HG02678 (cell line): ENCODE data around the gene ATL2.
"Not testable (repeated sequence)": the region's sequence is repeated elsewhere in the genome, so short reads cannot be mapped to it uniquely, and the experiment has no call there.

Experiments
- ATAC-seq: cut with Tn5 transposase; IDR thresholded peaks from one replicate; pipeline ENCODE4 v1.9.1; 2021; ENCODE audit warnings: mild to moderate bottlenecking, moderate library complexity; ENCODE audit not compliant: unreplicated experiment

The ATL2 gene

DNA sequence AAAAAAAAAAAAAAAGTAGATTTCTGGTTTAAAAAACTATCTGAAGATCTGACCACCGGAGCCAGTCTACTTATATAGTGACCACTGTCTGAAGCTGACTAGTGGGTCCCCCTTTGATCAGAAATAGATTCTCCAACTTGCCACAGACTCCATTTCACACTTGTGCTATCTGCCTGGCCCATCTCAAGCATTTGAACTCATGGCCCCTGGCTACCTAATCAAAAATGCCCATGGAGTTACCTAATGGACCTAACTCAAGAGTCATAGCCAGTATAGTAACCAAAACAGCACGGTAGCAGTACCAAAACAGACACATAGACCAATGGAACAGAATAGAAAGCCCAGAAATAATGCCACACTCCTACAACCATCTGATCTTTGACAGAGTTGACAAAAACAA lies 17.0 kb upstream of the ATL2 start:
- no peak for ATAC-seq

DNA sequence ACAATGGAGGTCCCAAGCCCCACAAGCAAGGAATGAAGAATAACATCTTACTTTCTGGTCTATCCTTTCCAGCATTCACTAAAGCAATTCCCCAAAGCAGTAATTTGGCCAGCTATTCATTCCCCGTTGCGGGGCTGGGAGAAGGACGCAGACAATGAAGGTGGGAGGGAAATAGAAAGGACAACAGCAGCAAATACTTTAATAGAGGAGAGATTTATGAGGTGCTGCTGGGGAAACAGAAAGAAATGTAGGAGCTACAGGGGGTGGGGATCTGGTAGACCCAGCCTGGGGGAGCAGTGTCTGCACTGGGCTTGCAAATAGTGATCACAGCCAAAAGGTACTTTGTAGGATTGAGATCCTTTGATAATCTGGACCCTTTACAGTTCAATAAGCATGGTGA lies 13.9 kb upstream of the ATL2 start:
- no peak for ATAC-seq

DNA sequence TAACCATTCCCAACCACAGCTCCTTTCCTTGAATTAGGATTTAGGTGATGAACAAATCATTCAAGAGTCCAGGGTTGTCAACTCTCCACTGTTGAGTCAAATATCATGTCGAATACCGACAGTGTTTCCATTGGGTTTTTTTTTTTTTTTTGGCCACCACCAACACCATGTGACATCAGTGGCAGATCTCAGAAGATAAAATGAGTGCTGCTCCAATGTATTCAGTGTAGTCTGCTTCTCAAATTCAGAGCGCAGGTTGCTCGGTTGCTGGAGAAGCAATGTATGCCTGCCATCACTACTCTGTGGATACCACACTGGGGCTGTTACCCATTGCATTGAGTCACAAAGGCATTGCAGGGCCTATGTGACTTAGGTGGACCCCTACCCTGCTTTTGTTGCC lies 10.8 kb upstream of the ATL2 start:
- no peak for ATAC-seq

DNA sequence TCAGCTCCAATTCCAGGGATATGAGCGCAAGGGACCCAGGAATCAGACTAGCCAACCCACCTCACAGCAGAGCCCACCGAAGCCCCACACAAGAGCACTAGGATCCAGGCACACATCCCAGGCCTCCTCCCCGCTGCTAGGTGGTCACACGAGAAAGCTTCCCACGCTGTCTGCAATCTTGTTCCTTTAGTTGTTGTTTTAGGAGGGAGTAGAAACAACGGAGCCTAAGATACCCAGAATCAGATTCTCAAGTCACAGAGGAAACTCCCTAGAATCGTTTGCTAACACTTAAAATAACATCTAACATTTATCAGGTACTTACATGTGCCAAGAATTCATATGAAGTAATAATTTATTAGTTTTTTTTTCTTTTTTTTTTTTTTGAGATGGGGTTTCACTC lies 9.7 kb upstream of the ATL2 start:
- no peak for ATAC-seq

DNA sequence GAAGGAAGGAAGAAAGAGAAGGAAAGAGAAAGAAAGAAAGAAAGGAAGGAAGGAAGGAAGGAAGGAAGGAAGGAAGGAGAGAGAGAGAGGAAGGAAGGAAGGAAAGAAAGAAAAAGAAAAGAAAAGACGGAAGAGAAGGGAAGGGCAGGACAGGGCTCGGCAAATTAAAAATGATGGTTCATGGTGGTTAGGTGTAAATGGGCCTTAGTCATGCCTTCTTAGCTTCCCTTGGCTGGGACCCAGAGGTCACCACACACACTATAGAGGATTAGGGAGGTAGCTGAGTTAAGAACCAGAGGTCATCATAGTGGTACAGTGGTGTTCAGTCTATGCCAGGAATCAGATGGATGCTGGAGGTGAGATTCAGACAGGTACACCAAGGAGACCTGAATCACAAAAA lies 9.3 kb upstream of the ATL2 start:
- ATAC-seq = no peak

DNA sequence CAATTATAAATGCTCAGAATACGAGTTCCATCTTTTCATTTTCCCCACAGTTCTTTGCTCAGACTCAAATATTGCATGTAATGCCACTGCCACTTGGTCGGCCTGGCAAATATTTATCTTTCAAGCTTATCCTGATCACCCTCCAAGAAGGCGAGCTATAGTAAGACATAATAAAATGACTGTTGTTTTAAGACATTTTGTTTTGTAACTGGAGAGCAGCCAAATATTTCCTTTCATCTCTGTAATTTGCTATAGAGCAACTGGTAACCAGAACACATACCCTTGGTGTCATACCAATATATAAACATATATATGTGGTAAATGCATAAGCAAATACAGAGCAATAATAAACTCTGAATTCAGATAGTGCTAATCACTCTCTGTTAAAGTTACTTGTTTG lies 7.3 kb upstream of the ATL2 start:
- no peak for ATAC-seq

DNA sequence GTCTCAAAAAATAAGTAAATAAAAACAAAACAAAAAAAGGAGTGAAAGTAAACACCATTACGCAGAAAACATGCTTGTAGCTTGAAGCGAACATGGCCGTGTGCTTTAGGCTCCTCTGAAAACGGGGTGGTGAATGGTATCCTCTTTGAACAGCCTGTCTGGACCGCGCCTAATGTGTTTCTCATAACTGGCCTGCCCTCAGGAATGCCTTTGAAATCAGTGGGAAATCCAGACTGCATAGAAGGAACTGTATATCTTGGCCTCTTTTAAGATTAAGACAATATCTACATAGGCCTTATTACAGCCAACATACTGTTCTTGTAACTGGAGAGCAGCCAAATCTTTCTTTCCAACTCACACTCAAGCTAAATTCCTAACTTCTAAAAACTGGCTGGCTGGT lies 6.7 kb upstream of the ATL2 start:
- ATAC-seq = not testable (repeated sequence)

DNA sequence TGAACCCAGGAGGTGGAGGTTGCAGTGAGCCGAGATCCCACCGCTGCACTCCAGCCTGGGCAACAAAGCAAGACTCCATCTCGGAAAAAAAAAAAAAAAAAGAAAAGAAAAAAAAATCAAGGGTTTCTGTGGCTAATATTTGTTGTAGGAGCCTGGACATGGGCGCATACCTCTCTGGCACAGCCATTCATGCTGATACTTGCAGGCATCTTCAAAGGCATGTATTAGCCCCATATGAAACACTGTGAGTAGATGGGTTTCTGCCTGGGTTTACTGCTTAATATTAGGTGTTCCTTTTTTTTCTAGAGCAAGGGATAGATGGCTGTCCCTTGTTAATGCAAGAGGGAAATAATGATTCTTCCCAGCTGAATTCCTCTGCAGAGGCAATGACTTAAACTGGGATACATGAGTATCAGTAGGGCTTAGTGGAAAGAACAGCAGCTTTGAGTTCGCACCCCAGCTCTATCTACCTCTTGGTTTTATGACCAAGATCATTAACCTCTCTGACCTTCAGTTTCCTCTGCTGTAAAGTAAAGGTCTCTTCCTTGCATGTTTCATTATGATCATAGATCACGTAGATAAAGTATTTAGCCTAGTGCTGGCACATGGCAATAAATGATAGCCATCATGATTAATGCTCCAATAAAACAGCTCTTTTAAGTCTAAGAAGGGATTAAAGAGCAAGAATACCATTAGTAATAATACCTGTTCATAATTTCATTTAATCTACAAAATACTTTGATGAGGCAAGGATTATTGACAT lies 4.5 kb upstream of the ATL2 start:
- ATAC-seq = no peak

DNA sequence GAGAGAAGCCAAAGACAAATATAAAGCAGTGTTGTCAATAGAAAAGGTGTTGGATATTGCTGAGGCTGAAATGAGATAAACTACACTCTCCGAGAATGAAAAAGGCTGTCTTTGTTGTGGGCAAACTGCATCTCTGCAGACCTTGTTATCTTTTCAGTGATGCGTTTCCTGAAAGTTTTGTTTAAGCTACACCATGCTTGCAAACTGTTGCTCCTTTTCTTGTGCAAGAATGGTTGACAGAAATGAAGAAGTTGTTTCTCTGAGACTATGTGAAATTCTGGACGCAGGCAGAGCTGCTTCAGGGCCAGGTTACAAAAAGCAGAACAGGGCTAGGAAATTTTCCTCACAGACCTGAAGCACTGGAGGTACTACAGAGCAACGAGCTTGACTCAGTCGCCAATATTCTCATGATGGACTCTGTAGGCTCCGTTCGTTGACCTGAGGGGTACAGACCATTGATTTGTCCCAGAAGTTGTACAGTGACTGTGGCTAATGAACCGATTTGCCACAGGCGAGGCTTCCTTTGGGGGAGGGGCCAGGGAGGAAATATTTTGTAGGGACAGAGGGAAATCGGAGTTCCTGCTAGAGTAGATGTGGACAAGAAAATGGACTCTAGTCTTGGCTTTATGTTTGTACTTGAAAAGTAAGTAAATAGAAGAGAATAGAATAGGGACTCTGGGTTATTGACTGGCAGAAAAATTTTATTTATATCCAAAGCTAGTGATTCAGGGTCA lies 3.5 kb upstream of the ATL2 start:
- no peak for ATAC-seq

DNA sequence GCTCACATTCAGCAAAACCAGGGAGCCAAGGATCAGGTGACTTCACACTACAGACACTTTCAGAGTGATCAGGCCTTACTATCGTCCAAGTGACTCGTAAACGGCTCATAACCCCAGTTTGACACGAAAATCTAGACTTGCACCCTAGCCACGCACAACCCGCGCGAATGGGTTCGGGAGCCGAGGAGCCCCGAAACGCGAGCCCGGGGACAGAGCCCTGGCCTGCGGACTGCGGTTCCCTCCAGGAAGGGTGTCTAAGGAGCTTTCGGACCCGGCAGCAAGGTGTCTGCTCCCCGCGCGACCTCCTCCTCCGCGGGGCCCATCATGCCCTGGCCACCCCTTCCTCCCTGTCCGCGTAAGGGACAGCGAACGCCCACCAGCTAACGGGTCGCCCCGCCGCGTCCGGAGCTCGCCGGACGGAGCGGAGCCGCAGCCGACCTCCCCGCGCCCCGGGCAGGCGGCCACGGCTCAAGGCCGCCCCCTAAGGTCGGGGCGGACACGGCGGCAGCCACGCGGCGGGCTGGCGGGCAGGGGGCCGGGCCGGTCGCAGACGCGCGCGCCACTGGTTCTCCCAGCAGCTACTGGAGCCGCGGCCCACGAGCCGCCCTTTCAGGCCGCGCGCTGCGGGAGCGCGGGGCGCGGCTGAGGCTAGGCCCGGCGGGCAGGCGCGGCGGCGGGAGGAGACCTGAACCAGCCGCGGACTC lies 575 bp downstream of the ATL2 start:
- peak; percentile 78 for ATAC-seq

DNA sequence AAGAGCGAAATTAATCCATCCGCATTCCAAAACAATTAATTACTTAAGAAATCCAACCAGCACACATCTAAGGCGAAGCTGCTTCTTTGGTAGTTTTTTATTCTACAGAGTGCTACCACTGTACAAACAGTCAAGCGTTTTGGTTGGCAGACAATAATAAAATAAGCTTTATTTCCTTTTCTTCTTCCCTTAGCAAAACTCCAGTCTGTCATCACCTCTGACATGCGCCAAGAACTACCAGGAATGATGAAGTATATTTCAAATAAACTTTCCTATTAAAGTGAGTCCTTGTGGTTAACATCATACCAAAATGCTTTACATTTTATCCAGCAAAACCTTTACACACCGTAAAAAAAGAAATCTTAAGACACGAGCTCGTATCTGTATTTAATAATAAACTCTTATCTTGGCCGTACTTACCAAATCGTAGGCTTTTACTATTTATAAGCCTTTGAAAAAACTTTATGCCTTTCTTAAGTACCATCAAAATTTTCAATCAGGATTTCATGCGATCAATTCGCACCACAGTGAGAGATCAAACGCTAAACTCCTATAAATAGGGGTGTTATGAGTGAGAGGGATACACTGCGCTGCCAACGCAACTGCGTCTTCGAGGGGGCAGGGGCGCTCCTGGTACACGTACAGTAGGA lies 1.3 kb downstream of the ATL2 start:
- ATAC-seq = peak; percentile 19

DNA sequence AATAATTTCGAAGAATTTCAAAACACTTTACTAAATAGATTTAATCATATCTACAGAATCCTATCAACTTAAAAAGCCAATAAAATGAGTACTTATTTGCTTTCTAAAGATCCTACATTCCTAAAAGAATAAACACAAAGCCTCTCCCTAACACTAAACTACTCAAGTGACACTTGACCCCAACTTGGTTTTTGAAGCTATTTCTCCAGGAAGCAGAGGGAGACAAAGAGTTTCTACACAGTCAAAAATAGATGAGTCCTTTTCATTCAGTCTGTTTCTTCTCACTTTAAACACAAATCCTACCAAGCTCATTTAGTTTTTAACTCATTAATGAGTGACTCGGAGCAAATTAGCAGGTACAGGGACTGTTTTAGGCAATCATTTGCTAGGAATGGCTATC lies 2.1 kb downstream of the ATL2 start:
- no peak for ATAC-seq

DNA sequence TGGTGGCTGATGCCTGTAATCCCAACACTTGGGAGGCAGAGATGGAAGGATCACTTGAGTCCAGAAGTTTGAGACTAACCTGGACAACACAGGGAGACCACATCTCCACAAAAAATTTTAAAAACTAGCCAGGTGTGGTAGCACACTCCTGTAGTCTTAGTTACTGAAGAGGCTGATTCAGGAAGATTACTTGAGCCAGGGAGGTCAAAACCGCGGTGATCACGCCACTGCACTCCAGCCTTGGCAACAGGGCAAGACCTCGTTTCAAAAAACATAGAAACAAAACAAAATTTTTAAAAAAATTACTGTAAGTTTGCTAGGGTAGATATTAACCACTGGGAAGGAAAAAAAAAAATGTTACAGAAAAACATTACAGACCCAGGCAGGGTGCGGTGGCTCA lies 5.8 kb downstream of the ATL2 start:
- no peak for ATAC-seq

DNA sequence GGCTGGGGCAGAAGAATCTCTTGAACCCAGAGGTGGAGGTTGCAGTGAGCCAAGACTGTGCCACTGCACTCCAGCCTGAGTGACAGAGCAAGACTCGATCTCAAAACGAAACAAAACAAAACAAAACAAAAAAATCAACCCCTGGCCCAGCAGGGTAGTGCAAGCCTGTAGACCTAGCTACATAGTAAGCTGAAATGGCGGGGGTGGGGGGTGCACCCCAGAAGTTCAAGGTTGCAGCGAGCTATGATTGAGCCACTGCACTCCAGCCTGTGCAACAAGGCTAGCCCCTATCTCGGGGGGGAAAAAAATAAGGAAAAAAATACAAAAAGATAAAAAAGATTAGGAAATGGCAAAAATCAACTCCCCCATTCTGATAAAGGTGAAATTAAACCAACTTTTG lies 6.4 kb downstream of the ATL2 start:
- ATAC-seq = no peak

DNA sequence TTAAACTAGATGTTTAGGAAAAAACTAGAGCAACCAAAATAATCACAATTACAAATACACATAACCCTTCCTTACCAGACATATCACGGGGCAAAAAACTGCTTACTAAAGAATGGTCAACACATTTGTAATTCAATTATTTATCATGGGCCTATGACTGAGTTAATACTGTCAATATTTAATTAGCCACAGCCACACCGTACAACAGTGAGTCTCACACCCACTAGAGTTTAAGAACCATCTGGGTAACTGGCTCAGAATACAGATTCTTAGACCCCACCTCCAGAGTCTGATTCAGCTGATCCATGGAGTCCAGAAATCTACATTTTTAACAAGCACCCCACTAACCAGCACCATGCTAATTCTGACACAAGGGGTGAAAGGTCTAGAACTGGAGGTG lies 14.8 kb downstream of the ATL2 start:
- no peak for ATAC-seq

DNA sequence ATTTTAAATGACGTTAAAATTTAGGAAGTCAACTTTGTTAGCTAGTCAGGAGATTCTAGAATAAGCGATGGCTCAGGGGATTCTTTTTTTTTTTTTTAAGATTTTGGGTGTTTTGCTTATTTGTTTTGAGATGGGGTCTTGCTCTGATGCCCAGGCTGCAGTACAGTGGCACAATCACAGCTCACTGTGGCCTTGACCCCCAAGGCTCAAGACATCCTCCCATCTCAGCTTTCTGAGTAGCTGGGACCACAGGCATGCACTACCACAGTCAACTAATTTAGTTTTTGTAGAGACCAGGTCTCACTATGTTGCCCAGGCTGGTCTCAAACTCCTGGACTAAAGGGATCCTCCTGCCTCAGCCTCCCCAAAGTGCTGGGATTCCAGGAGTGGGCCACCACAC lies 16.9 kb downstream of the ATL2 start:
- ATAC-seq = no peak

DNA sequence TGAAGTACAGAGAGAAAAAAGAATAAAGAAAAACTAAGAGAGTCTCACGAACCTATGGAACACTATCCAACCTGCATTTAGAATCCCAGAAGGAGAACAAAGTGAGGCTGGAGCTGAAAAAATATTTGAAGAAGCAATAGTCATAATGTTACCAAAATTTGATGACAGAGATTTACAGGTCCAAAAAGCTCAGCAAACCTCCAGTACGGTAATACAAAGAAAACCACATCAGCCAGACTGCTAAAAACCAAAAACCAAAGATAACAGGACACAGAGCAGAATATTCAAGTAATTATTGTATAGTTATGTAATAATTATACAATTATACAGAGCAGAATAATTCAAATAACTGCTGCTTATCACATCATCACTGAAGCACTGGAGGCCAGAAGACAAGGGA lies 23.7 kb downstream of the ATL2 start:
- ATAC-seq = no peak

DNA sequence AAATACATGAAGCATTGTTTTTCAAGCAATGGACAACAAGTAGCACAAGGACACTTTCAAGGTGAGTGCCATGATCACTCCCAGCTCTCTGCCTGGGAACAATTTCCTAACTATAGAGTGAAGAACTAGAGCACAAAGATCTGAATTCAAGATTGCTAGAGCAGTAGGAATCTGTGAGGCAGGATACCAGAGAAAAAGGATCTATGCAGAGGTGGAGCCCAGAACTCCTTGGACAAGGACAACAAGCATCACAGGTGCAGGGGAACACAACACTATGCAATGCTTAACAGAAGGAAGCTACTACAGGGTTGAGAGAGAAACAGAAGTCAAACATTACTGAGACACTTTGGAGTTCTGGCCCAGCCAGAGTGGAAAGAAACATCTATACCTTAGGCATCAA lies 24.7 kb downstream of the ATL2 start:
- no peak for ATAC-seq

DNA sequence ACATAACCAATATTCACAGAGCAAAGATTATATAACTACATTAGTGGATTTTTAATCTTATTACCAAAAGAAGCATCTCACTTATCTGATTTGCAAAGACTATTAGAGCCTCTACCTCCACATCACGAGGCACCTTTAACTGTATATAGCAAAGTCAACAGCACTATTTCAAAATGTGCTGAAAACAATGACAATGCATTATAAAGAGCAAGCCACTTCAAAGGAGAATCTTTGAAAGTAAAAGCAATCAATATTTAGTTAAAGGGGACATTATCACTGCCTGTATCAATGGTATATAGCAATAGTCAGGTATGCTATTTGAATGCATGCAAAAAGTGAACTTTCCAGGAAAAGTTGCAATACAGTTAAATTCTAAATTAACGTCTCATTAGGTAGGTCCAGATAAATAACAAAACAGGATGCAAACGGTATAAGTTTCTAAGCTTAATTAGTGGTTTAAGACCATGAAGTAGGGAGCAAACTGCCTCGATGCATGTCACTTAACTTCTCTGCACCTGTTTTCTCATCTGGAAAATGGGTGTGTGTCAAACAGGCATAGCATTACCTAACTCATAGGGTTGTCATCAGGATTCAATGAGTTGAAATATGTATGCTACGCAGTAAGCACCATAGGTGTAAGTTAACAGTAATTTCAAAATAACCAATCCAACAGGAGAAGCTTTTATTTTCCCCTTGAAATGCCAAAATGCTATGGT lies 31.6 kb downstream of the ATL2 start:
- ATAC-seq = no peak

DNA sequence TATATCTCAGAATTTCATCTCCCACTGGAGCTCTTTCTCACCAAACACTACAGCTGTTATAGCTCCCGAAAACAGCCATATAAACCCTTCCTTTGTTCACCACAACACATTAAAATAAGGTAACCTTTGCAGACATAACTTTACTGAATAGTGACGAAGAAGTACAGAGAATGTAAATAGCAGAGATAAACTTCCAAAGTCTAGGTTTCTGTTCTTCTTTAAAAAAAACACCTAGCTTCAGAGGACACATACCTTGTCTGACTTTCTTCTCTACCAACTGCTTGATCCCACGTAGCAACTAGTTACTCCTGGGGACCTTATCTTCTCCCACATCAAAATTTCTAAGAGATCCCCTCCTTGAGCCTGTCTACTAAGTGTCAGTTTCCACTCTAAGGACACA lies 32.3 kb downstream of the ATL2 start:
- ATAC-seq = no peak

DNA sequence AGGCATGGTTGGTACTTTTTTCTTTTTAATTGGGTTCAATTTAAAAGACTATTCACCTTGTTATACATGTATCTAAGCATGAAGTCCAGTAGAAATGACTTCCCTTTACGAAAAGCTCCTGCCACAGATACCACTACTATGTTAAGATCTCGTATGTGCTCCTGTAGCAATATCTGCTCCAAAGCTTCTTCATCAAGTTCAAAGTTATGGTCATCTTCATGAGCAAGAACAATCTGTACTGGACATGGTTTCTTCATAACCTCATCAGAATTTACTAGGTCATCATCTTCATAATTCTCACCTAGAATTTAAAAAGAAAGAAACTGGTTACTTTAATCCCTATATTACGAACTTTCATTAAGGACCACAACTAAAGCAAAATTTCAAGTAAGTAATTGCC lies 33.9 kb downstream of the ATL2 start:
- ATAC-seq = no peak
